GM18498 (cell line): Measurements from ENCODE around the gene ZCCHC4.

ENCODE experiments used
- ATAC-seq: cut with Tn5 transposase; IDR thresholded peaks from one replicate; pipeline ENCODE4 v1.9.1; 2021; ENCODE audit warnings: mild to moderate bottlenecking, moderate library complexity; ENCODE audit not compliant: unreplicated experiment

Gene ZCCHC4

DNA sequence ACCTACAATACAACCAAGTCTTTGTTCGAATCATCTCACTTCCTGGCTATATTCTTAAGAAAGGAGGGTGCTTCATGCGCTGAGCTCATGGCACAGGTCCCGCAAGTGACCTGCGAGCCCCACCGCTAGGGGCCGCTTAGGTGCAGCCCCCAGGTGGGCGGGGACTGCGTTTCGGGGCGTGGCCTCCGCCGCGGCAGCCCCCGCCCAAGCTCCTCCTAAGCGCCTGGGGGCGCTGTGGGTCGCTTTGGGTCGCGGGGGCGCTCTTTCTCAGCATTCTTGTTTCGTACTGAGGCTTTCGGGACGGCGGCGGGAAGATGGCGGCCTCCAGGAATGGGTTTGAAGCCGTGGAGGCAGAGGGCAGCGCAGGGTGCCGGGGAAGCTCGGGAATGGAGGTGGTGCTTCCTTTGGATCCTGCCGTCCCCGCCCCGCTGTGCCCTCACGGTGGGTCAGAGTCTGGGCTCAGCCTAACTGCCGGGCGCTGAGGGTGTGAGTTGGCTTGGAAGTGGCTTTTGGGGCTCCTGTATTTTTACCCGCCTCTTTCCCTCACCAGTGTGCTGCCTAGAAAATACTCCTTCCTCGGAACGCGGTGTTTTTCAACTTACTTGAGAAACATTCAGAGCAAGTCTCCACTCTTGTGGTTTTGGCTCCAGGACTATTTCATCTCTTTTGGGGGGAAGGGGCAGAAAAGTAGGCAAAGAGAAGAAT is at the start of gene ZCCHC4:
ZCCHC4 (plus strand) TSS at position 279 of the 705 bp plus-strand sequence; CDS start at position 315, 36 bp downstream.
- ATAC-seq, result peak; percentile 90

- ATAC-seq, result no peak
Measured at GRCh38 chr4:25271866-25272265, 40.7 kb upstream of the ZCCHC4 start.

GRCh38 chr4:25280210-25280609 is 32.4 kb upstream of the ZCCHC4 start:
- no peak for ATAC-seq

DNA sequence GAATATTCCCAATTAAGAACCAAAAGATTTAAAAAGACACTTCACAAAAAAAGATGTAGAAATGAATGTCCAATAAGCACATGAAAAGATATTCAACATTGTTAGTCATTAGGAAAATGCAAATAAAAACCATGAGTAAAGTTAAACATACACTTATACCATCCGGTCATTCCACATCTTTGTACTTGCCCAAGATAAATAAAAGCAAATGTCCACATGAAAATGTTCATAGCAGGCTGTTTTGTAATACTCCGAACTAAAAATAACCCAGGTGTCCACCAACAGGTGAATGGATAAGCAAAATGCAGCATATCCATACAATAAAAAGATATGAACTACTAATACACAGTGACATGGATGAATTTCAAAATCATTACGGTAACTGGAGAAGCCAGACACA is 28.6 kb upstream of the ZCCHC4 start:
- ATAC-seq, result no peak

- ATAC-seq, result no peak
Measured at GRCh38 chr4:25284466-25284865, 28.1 kb upstream of the ZCCHC4 start.

- ATAC-seq, result no peak
Measured at GRCh38 chr4:25290490-25291067, 22.0 kb upstream of the ZCCHC4 start.

DNA sequence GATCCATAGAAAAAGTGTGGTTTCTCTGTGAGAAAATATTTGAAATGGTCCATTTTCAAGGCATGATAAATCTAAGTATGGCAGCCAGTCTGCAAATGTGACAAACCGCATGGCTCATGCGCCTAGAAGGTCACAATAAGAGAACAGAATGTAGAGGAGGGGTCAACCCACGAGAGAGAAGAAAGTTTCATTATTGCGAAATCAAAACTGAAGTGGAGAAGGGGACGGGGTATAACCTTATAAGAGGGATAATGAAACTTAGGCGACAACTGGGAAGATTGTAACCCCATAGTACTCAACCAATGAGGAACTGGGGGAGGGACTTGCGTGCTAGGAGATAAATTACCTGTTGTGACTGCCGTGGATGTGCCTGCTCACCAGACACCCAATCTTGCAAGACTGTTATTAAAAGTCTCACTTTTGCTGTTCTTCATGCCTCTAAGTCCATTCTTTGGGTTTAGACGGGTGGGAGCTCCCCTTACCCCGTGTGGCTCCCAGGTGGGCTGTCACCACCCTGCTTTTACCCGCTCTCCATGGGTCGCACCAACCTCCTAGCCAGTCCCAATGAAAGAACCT is 21.3 kb upstream of the ZCCHC4 start:
- ATAC-seq, result no peak

- ATAC-seq, result no peak
Measured at GRCh38 chr4:25297528-25298242, 14.9 kb upstream of the ZCCHC4 start.

GRCh38 chr4:25299476-25300203 is 12.9 kb upstream of the ZCCHC4 start:
- no peak for ATAC-seq

GRCh38 chr4:25301471-25301870 is 11.1 kb upstream of the ZCCHC4 start:
- ATAC-seq, result no peak

DNA sequence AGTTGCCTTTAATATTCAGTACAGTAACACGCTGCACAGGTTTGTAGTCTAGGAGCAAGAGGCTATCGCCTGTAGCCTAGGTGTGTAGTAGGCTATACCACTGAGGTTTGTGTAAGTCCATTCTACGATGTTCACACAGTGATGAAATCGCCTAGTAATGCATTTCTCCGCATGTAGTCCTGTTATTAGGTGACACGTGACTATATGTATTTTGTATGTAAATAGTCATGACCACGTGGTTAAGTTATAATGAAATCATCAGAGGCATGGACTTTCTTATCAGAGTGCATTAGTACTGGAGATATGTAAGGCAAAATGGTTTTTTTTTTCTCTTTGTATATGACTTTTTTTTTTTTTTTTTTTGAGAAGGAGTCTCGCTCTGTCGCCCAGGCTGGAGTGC is 9.9 kb upstream of the ZCCHC4 start:
- ATAC-seq, result no peak

GRCh38 chr4:25303578-25303977 is 9.0 kb upstream of the ZCCHC4 start:
- no peak for ATAC-seq

DNA sequence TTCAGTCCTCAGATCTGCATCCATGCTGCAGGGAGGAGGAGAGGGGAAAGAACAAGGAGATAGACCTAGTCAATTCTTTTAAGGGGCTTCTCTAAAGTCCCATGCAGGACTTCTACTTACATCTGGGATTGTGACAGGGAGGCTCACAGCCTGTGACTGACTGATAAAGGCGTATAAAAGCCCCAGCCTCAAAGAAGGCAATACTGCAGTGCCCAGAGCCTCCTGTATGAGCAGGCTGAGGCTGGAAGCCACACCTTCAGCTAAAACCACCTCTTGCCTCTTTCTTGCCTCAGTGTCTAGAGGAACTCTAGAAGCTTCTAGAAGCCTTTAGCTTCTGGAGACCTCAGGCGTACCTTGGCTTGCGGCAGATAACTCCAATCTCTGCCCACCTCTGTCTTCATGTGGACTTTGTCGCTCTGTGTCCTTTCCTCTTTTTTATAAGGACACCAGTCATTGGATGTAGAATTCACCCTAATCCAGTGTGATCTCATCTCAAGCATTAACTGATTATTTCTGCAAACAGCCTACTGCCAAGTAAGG is 6.0 kb upstream of the ZCCHC4 start:
- no peak for ATAC-seq

DNA sequence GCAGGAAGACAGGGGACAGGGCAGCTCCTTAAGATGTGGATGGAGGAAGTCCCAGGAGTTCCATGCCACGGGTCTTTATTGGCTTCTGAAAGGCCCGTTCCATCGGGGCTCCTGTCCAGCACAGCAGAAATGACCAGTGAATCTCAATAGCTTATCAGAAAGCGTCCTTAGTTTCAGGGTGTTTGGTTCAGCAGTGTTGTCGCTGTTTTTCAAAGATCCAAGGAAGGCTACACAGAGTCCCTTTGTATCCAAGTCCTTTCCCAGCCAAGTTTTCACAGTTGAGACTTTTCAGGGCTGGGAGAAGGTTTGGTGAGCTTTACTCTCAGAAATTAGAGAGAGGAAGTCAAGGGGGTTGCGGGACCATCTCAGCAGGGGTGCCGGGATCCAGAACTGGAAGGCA is 5.0 kb upstream of the ZCCHC4 start:
- ATAC-seq, result no peak

DNA sequence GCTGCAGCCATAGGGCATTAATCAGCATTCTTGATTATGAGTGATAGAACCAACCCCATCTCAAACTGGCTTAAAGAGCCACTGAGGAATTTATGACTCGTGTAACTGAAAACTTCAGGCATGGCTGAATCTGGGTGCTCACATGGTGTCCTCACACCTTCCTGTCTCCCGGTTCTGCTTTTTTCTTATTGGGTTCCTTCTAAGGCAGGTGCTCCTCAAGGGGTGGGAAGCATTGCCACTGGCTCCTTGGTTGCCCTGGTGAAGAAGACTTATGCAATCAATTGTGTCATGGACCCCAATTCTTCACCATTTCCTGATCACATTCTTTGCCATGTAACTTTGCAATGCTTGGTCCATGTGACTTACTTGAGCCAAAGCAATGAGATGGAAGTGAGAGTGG is 4.3 kb upstream of the ZCCHC4 start:
- no peak for ATAC-seq

DNA sequence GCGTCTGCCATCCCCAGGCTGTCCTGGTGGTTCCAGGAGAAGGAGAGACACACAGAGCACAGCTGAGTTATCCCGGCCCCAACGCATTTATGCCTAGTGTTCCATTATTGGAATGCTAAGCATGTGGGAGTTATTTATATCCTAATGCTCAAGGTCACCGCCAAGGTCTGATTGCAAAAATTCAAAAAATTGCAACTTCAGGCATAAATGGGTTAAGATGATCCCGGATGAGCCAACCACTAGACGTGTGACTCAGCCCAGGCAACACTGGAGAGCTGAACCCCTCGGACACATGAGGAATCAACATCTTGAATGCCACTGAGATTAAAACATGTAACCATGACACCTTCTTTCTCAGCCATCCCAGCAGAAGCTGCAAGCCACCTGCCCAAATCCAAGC is 3.8 kb upstream of the ZCCHC4 start:
- no peak for ATAC-seq

GRCh38 chr4:25310066-25310802 is 2.3 kb upstream of the ZCCHC4 start:
- peak; percentile 60 for ATAC-seq

GRCh38 chr4:25310803-25311166 is 1.8 kb upstream of the ZCCHC4 start:
- no peak for ATAC-seq

DNA sequence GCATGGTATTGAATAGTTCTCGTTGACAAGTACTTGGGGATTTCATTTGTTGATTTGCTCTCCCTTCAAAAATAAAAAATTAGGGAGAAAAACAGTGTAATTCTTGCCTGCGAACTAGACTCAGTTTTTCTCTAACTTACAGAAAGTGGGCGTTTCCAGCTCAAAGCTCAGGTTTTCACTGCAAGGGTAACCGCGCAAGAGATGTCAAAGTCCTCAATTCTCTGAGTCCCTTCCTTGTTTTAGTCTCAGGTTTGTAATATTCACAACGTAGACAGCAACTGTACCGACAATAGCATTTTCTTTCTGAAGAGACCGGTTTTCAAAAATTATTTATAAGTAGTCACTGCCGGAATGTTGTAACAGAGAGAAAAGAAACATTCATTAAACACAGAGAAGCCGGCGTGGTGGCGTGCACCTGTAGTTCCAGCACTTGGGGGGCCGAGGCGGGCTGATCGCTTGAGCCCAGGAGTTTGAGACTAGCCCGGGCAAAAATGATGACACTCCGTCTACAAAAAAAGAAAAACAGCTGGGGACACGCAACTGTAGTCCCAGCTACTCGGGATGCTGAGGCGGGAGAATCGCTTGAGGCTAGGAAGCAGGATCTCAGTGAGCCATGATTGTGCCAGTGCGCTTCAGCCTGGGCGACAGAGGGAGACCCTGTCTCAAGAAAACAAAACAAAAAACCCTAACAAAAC is 774 bp downstream of the ZCCHC4 start:
- ATAC-seq, result no peak

- no peak for ATAC-seq
Measured at GRCh38 chr4:25320336-25320735, 7.8 kb downstream of the ZCCHC4 start.
